HG03060 (cell line): ENCODE data around the gene TAGLN3.

Experiments
- ATAC-seq: cut with Tn5 transposase; IDR thresholded peaks from one replicate; pipeline ENCODE4 v1.9.1; 2021; ENCODE audit warnings: low read depth, moderate number of reproducible peaks; ENCODE audit not compliant: unreplicated experiment

TAGLN3 gene

DNA sequence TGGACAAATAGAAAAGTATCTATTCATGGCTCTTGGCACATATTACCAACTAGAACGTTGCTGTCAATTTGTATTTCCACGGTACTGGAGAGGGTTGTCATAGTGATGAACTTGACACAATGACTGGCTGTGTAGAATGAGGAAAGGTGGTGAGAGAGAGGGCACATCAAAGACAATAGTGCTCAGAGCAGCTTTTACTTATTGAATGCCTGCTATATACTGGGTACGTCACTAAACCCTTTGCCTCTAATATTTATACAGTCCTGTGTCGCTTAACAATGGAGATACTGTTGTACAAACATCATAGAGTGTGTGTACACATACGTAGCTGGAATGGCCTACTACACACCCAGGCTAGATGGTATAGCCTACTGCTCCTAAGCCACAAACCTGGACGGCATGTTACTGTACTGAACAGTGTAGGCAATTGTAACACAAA, 44.1 kb downstream of the TAGLN3 start:
- no peak for ATAC-seq

DNA sequence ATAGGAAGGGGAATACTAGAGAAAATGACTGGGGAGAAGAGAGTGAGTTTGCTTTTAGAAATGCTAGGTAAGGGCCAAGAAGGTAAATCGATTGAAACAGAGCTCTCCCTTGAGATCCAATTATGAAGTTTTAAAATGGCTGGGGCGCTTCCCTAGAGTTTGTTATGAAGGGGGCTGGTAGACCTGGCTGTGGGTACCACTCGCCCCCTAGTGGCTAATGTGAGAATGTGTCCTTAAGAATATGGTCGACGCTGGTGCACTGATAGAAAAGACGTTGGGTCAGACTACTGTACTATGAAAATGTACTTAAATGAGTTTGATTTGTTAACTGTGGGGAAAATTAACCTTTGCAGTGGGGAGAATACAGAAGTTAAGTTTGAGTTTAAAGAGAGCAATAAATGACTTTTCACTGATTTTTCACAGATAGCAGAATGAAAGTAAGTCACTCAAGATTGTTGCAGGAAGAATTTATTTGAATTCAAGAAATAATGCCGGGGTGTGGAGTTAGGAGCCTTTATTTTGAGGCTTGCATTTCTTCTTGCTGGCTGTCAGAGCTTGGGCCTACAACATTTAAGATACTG, 45.0 kb downstream of the TAGLN3 start:
- peak; percentile 76 for ATAC-seq

DNA sequence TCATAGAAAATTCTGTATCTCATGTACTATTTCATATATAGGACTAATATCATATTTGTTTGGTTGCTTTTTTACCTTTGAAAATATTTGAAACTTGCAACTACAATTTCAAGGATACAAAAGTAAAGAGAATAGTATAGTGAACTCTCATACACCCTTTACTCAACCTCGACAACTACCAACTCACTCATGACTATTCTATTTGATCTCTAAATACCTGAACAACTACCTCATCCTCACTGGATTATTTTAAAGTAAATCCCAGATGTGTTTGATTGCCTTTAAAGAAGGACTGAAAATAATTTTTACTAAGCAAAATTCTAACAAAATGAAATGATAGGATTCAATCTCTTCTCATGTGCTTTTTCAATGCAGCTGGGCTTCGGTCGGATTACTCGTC, 47.9 kb downstream of the TAGLN3 start:
- no peak for ATAC-seq

DNA sequence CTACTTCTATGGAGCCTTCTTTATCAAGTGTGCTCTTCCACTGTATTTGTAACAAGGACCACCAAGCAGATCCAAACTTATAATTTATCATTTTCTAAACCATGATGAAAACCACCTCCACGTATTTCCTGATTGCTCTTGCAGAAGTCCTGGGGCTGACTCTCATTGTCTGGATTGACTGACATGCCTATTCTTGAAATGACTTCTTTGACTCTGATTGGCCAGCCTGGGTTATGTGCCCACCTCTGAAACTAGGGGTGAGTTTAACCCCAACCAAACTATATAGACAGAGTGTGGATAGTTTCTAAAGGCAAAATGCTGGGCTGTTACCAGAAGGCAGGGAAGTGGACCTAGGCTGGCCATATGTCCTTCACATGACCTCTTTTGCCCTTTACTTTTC, 48.5 kb downstream of the TAGLN3 start:
- no peak for ATAC-seq

DNA sequence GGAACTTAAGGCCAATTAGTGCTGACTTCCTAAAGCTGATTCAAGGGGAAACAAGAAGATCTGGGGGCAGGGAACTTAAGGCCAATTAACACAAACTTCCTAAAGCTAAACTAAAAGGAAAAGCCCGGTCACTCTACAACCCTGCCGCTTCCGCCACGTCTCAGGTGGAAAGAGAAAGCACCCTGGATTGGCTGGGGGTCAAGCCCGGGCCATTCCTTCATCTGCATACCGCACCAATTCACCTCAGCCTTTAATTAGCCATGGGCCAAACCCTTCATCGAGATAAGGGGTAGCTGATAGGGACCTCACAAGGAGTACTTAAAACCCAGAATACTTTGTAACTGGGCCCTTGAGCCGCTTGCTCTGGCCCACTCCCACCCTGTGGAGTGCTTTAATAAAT, 50.2 kb downstream of the TAGLN3 start:
- ATAC-seq = no peak

DNA sequence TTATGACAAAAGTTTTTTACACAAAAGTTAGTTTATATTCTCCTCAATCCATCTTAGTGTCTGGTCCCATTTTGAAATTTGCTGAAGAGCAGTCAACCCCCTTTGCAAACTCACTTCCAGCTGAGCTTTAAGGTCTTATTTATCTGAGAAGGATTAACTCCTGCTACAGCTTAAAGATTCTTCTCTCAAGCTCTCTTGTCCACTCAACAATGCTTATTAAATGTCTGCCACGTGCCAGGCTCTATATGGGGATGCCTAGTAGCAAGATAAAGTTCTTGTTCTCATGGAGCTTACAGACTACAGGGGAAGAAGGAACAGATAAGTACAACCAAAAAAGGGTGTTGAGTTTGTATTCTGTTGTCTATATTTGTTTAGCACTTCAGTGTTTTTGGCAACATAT, 54.5 kb downstream of the TAGLN3 start:
- ATAC-seq = no peak

DNA sequence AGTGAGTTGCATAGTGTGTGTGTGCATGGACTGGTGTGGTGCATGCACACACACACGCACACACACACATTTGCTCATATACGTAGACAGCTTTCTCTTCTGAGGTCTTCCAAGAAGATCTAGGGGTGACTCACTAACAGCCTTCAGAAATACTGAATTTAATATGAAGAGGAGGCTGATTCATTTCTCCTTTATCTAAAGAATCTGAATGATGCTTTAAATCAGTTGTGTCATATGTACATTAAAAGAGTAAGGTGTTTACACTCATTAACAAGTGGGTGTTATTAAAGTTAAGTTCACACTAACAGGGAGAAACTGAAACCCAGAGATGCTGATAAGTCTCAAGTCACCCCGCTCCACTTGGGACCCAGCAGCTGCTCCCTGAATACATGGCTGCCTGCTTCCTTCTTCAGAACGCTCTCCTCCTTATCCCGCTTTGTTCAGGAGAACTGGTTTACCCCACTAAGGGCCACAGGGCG, 57.8 kb downstream of the TAGLN3 start:
- ATAC-seq = no peak

DNA sequence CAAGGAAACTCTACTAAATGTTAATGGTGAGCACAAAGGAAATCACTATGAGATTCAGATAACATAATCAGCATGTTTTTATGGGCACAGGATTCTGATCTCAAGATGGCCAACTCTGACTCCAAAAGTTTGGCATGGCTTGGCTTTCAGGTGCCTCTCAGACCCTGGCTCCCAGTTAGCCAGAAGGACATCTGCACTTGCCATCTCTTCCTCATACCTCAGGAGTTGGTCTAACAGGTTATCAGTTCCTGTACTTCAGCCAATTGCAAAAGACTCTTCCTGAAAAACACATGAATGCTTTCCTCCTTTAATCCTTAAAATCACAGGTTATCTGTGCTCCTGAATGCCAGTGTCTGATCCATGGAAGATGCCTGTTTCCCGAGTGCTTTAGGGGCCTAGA, 60.8 kb downstream of the TAGLN3 start:
- no peak for ATAC-seq

DNA sequence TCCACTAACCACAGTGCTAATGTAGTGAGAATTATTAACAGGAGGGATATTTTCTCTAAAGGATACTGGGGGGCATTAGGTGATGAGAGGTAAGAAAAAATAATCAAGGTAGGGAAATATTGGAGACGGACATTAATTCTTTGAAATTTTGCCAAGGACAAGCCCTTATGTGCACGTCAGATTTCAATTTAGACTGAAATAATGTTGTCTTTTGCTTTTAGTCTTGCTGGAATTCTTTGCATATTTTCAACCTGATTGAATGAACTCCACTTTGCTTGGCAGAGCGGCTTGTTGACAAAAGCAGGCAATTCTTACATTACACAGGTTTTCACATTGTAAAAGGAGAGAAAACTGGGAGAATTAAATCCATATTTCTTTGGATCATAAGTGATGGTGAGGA, 62.4 kb downstream of the TAGLN3 start:
- no peak for ATAC-seq
